GM12878 (cell line): ENCODE data around the gene CCBE1. TPM values are rescaled to one million over a fixed set of nuclear protein-coding genes. Genes with fewer than 3 reads are reported as not detected.

Experiments used
- ATAC-seq: fragments of 200-7000 bp; cut with Tn5 transposase; 3 replicates; pipeline ENCODE4 v1.9.1; 2020; ENCODE audit warnings: mild to moderate bottlenecking, moderate library complexity
- BruUV-seq: library from RNA; stranded (reverse); fragments of 400-500 nt; replicated peaks from 2 replicates; lab custom pipeline; 2021; lab: Mats Ljungman, UMichigan
- CTCF ChIA-PET: fragments of 300-600 bp; sonication (Branson Sonifier 250); formaldehyde crosslinking; extraction: SDS; loops from one replicate; lab custom pipeline; 2021; ENCODE audit warnings: inconsistent platforms; lab: Yijun Ruan, JAX
- POLR2A ChIA-PET: fragments of 350-600 bp; formaldehyde crosslinking; extraction: SDS; loops from one replicate; lab custom pipeline; 2021; ENCODE audit warnings: inconsistent platforms; lab: Charles Lee
- RAD21 ChIA-PET: fragments of 300-600 bp; sonication (Branson Sonifier 250); formaldehyde crosslinking; loops from one replicate; lab custom pipeline; 2023; ENCODE audit warnings: antibody characterized with exemption; ENCODE audit not compliant: unreplicated experiment; lab: Charles Lee
- SMC1A ChIA-PET: fragments of 300-600 bp; sonication (Branson Sonifier 250); formaldehyde crosslinking; loops from one replicate; lab custom pipeline; 2023; ENCODE audit not compliant: unreplicated experiment, uncharacterized antibody; lab: Charles Lee
- DNase-seq: peaks from one replicate; pipeline ENCODE4 v3.0.0-alpha.2; 2011; ENCODE audit warnings: low read depth, low spot score
- FAIRE-seq: peaks from 3 replicates; lab custom pipeline; 2011; peaks lifted over from hg19 to GRCh38; lab: Jason Lieb, UNC
- H2AFZ ChIP-seq: 2 replicates; pipeline ENCODE4 v1.6.0; 2011; ENCODE audit warnings: low read depth, low read length, control low read depth; ENCODE audit not compliant: control insufficient read depth
- H3K27ac ChIP-seq: 2 replicates; pipeline ENCODE4 v1.5.1; 2011; ENCODE audit warnings: control low read depth; ENCODE audit not compliant: control insufficient read depth, insufficient read depth
- H3K27me3 ChIP-seq, 2 experiments: replicated peaks in 1 of 2; 2 replicates each; pipeline versions ENCODE4 v1.6.0 to v1.6.1; 2011; ENCODE audit warnings: low read length in 1 of 2; ENCODE audit not compliant: control insufficient read depth in 2 of 2, insufficient read depth in 2 of 2
- H3K36me3 ChIP-seq, 2 experiments: 2 replicates each; pipeline ENCODE4 v1.5.1; 2011; ENCODE audit warnings: low read length in 1 of 2; ENCODE audit not compliant: control insufficient read depth in 2 of 2, insufficient read depth in 2 of 2
- H3K4me1 ChIP-seq: 2 replicates; pipeline ENCODE4 v1.6.1; 2011; ENCODE audit warnings: mild to moderate bottlenecking, low read length, moderate library complexity, mixed read lengths; ENCODE audit not compliant: control insufficient read depth, insufficient read depth
- H3K4me2 ChIP-seq: 2 replicates; pipeline ENCODE4 v1.6.0; 2011; ENCODE audit warnings: control low read depth; ENCODE audit not compliant: control insufficient read depth, insufficient read depth
- H3K4me3 ChIP-seq: fragments of 200-600 bp; sonication (generic); 2 replicates; pipeline ENCODE4 v1.5.1; 2016
- H3K79me2 ChIP-seq: 2 replicates; pipeline ENCODE4 v1.6.0; 2011; ENCODE audit warnings: low read length; ENCODE audit not compliant: control insufficient read depth, insufficient read depth
- H3K9ac ChIP-seq: 2 replicates; pipeline ENCODE4 v1.8.0; 2011; ENCODE audit warnings: low read length, control low read depth, mixed read lengths; ENCODE audit not compliant: control insufficient read depth, insufficient read depth
- H3K9me3 ChIP-seq: replicated peaks from 3 replicates; pipeline ENCODE4 v1.5.1; 2011; ENCODE audit warnings: mild to moderate bottlenecking, low read length; ENCODE audit not compliant: control insufficient read depth, insufficient read depth
- H4K20me1 ChIP-seq: 2 replicates; pipeline ENCODE4 v1.6.0; 2011; ENCODE audit not compliant: control insufficient read depth, insufficient read depth
- CHD1 ChIP-seq: IDR thresholded peaks from 2 replicates; pipeline ENCODE4 v1.6.1; 2012; ENCODE audit warnings: low read depth, low read length, improper control_type of control experiment
- EZH2 ChIP-seq: IDR thresholded peaks from 2 replicates; pipeline ENCODE4 v1.6.1; 2012; ENCODE audit warnings: low read depth, mild to moderate bottlenecking, control low read depth, inconsistent platforms, low read length, borderline replicate concordance; ENCODE audit not compliant: control insufficient read depth
- MEF2B ChIP-seq: fragments of 450-650 bp; IDR thresholded peaks from 2 replicates; pipeline ENCODE4 v1.6.1; 2018; ENCODE audit warnings: mild to moderate bottlenecking, moderate library complexity; ENCODE audit not compliant: partially characterized antibody, poor library complexity, severe bottlenecking
- NFYA ChIP-seq: IDR thresholded peaks from 2 replicates; pipeline ENCODE4 v1.6.1; 2011; ENCODE audit warnings: low read depth, mild to moderate bottlenecking, low read length, improper control_type of control experiment, borderline replicate concordance
- PKNOX1 ChIP-seq: fragments of 450-650 bp; IDR thresholded peaks from 2 replicates; pipeline ENCODE4 v1.6.1; 2016; ENCODE audit warnings: mild to moderate bottlenecking
- RUNX3 ChIP-seq: IDR thresholded peaks from 2 replicates; pipeline ENCODE4 v1.6.1; 2012; ENCODE audit warnings: low read length, inconsistent platforms
- ZSCAN29 ChIP-seq: fragments of 450-650 bp; IDR thresholded peaks from 2 replicates; pipeline ENCODE4 v1.6.1; 2017; ENCODE audit warnings: mild to moderate bottlenecking, moderate library complexity
- WGBS: methylation state at CpG from one replicate; pipeline ENCODE4 v1.1.6; 2016; ENCODE audit warnings: low lambda C conversion rate; ENCODE audit not compliant: insufficient replicate concordance, insufficient coverage; ENCODE audit errors: missing lambda C conversion rate; 5-methylcytosine and 5-hydroxymethylcytosine counted together
- in situ Hi-C: fragments of 300-500 bp; cut with MboI; formaldehyde crosslinking; loops from 9 replicates; pipeline ENCODE4 v1.14.3; 2018; ENCODE audit warnings: mixed read lengths
- intact Hi-C: fragments of 100-400 bp; cut with micrococcal nuclease; formaldehyde crosslinking; loops from one replicate; pipeline ENCODE4 v1.14.2; 2022; ENCODE audit not compliant: unreplicated experiment
- polyA plus RNA-seq, 11 experiments: library from polyadenylated mRNA; depleted of rRNA in 4 of 11; unstranded in 6 of 11; stranded (reverse) in 5 of 11; fragments of >200 nt; fragmentation: Nextera tagmentation in 4 of 11; fragmentation: Illumina TruSeq in 1 of 11; extraction: Ambion mirVana in 4 of 11; extraction: Trizol in 1 of 11; gene quantifications; 1 replicate in 1 of 11; 2 replicates in 10 of 11; pipeline versions ENCODE4 v1.2.1 to v1.2.3, GENCODE V29; 2011 to 2016; ENCODE audit warnings: inconsistent platforms in 2 of 11, missing spikeins in 2 of 11, low read depth in 1 of 11
- total RNA-seq, 4 experiments: library from RNA; depleted of rRNA in 3 of 4; stranded (reverse); fragments of >200 nt in 3 of 4; fragmentation: Illumina TruSeq in 1 of 4; extraction: Trizol in 1 of 4; gene quantifications; 2 replicates each; pipeline versions ENCODE4 v1.2.1 to v1.2.3, GENCODE V29; 2013 to 2021
- TF ChIP-seq, protein P1 (sequence below): fragments of 450-650 bp; IDR thresholded peaks from 2 replicates; pipeline ENCODE4 v1.6.1; 2016; ENCODE audit warnings: mild to moderate bottlenecking, moderate library complexity, borderline replicate concordance

The CCBE1 gene
- total and polyA plus RNA-seq, 10 of the 15 experiments (the other 5 are each of a cell fraction or from before 2014, with no cell fraction given): 0.03 to 0.49 (median 0.04) TPM; not detected in 7

DNA sequence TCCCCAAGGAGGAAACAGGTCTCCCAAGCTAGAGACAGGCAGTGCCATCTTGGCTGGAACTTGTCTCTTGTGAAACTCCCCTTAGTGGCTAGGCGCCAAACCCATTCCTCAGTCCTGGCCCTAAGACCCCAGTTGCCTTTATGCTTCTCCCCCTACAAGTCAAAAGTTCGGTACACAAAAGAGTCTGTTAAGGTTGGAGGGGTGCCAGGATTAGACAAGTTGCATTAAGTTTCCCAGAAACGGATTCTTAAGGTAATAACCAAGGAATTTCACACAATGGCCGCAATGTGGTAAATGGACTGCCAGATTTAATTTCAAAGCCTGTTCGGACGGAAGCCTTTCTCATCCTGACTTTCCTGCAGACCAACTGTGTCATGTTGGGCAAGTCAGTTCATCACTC lies 80.7 kb downstream of the CCBE1 start:
- FAIRE-seq (no peak), DNase-seq (no peak), ATAC-seq (no peak)
- Histone ChIP-seq H3K4me3 (no peak overlapping the region), H3K4me2 (no peak overlapping the region), H4K20me1 (no peaks in the 10 kb centered on the region), H3K27ac (no peak overlapping the region), H3K27me3 (peaks cover 5 to 6% of the 10 kb centered on the region in 2 experiments), H3K36me3 (no peaks in the 10 kb centered on the region), H3K9ac (no peak overlapping the region), H2AFZ (no peak overlapping the region), H3K79me2 (no peaks in the 10 kb centered on the region), H3K9me3 (no peaks in the 10 kb centered on the region), H3K4me1 (no peaks in the 10 kb centered on the region)
- in situ Hi-C loops: no loop called here
- POLR2A ChIA-PET: no interaction called here
- RAD21 ChIA-PET: no interaction called here
- TF ChIP-seq NFYA (no peak), MEF2B (no peak), EZH2 (no peak), ZSCAN29 (no peak), PKNOX1 (no peak)
- SMC1A ChIA-PET: no interaction called here
- CTCF ChIA-PET: interaction anchor here (0.6 to 2.2 kb wide), 2 partner anchors 15 to 194 kb away, joined by 3 to 5 read pairs; no protein-coding TSS in a partner anchor
- BruUV-seq: no TSS peak
- 30% methylated on average over 6 of the region's 6 CpGs for WGBS
- intact Hi-C loops: no loop called here

DNA sequence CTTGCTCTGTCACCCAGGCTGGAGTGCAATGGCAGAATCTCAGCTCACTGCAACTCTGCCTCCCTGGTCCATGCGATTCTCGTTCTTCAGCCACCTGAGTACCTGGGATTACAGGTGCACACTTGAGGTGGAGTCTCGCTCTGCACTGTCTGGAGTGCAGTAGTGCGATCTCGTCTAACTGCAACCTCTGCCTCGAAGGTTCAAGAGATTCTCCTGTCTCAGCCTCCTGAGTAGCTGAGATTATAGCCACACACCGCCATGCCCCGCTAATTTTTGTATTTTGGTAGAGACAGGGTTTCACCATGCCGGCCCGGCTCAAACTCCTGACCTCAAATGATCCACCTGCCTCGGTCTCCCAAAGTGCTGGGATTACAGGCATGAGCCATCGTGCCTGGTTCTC lies 83.3 kb downstream of the CCBE1 start:
- Histone ChIP-seq H3K36me3 (no peaks in the 10 kb centered on the region), H3K4me1 (no peaks in the 10 kb centered on the region), H3K4me2 (no peak overlapping the region), H3K9me3 (no peaks in the 10 kb centered on the region), H3K27me3 (peaks cover 2 to 5% of the 10 kb centered on the region in 2 experiments), H4K20me1 (no peaks in the 10 kb centered on the region), H2AFZ (no peak overlapping the region), H3K4me3 (no peak overlapping the region), H3K79me2 (no peaks in the 10 kb centered on the region), H3K9ac (no peak overlapping the region), H3K27ac (no peak overlapping the region)
- SMC1A ChIA-PET: interaction anchor here (1.1 kb wide), 1 partner anchor 157 kb away, joined by 3 read pairs; no protein-coding TSS in a partner anchor
- in situ Hi-C loops (no loop called here), intact Hi-C loops (no loop called here)
- no TSS peak for BruUV-seq
- WGBS: 27% methylated on average over 12 of the region's 12 CpGs
- RAD21 ChIA-PET: no interaction called here
- CTCF ChIA-PET: no interaction called here
- DNase-seq (no peak), FAIRE-seq (no peak), ATAC-seq (no peak)
- POLR2A ChIA-PET: no interaction called here
- TF ChIP-seq, protein P1, sequence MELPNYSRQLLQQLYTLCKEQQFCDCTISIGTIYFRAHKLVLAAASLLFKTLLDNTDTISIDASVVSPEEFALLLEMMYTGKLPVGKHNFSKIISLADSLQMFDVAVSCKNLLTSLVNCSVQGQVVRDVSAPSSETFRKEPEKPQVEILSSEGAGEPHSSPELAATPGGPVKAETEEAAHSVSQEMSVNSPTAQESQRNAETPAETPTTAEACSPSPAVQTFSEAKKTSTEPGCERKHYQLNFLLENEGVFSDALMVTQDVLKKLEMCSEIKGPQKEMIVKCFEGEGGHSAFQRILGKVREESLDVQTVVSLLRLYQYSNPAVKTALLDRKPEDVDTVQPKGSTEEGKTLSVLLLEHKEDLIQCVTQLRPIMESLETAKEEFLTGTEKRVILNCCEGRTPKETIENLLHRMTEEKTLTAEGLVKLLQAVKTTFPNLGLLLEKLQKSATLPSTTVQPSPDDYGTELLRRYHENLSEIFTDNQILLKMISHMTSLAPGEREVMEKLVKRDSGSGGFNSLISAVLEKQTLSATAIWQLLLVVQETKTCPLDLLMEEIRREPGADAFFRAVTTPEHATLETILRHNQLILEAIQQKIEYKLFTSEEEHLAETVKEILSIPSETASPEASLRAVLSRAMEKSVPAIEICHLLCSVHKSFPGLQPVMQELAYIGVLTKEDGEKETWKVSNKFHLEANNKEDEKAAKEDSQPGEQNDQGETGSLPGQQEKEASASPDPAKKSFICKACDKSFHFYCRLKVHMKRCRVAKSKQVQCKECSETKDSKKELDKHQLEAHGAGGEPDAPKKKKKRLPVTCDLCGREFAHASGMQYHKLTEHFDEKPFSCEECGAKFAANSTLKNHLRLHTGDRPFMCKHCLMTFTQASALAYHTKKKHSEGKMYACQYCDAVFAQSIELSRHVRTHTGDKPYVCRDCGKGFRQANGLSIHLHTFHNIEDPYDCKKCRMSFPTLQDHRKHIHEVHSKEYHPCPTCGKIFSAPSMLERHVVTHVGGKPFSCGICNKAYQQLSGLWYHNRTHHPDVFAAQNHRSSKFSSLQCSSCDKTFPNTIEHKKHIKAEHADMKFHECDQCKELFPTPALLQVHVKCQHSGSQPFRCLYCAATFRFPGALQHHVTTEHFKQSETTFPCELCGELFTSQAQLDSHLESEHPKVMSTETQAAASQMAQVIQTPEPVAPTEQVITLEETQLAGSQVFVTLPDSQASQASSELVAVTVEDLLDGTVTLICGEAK: no peak
- TF ChIP-seq CHD1 (no peak), RUNX3 (no peak)
